Neutrophil (primary cell): ENCODE data around the gene ASIP.
"Not testable (repeated sequence)": the region's sequence is repeated elsewhere in the genome, so short reads cannot be mapped to it uniquely, and the experiment has no call there.

Experiments used
- H3K27ac ChIP-seq: fragments of 200-600 bp; sonication (generic); 2 replicates; pipeline ENCODE4 v1.5.1; 2016; ENCODE audit warnings: mild to moderate bottlenecking, moderate library complexity
- H3K27me3 ChIP-seq: fragments of 200-600 bp; sonication (generic); 2 replicates; pipeline ENCODE4 v1.6.0; 2016; ENCODE audit warnings: mild to moderate bottlenecking
- H3K36me3 ChIP-seq: fragments of 200-600 bp; sonication (generic); 2 replicates; pipeline ENCODE4 v1.5.1; 2017
- H3K4me1 ChIP-seq, 2 experiments: fragments of 200-600 bp in 1 of 2; sonication (generic) in 1 of 2; 1 replicate in 1 of 2; 2 replicates in 1 of 2; pipeline versions ENCODE4 v1.5.1 to v1.6.1; 2013 to 2016; ENCODE audit warnings: low read depth in 1 of 2, low read length in 1 of 2, mild to moderate bottlenecking in 1 of 2, moderate library complexity in 1 of 2; ENCODE audit not compliant: control insufficient read depth in 1 of 2, insufficient read depth in 1 of 2
- H3K4me3 ChIP-seq, 2 experiments: fragments of 200-600 bp in 1 of 2; sonication (generic) in 1 of 2; 1 replicate in 1 of 2; 2 replicates in 1 of 2; pipeline ENCODE4 v1.5.1; 2013 to 2016; ENCODE audit warnings: low read depth in 1 of 2, low read length in 1 of 2, mild to moderate bottlenecking in 1 of 2, moderate library complexity in 1 of 2
- H3K9me3 ChIP-seq: fragments of 200-600 bp; sonication (generic); 2 replicates; pipeline ENCODE4 v1.5.1; 2016
- CTCF ChIP-seq: fragments of 200-600 bp; sonication (generic); IDR thresholded peaks from 2 replicates; pipeline ENCODE4 v1.5.1; 2016; ENCODE audit warnings: antibody characterized with exemption

Gene ASIP

GRCh38 chr20:34281177-34281576 is 40.0 kb downstream of the ASIP start:
- no peaks in the 10 kb centered on the region for H3K4me1 ChIP-seq
- H3K4me3 ChIP-seq = no peak overlapping the region
- TF ChIP-seq CTCF = no peak
- no peaks in the 10 kb centered on the region for H3K27me3 ChIP-seq
- H3K27ac ChIP-seq = no peak overlapping the region
- H3K9me3 ChIP-seq = no peaks in the 10 kb centered on the region
- H3K36me3 ChIP-seq = peaks cover 78% of the 10 kb centered on the region

DNA sequence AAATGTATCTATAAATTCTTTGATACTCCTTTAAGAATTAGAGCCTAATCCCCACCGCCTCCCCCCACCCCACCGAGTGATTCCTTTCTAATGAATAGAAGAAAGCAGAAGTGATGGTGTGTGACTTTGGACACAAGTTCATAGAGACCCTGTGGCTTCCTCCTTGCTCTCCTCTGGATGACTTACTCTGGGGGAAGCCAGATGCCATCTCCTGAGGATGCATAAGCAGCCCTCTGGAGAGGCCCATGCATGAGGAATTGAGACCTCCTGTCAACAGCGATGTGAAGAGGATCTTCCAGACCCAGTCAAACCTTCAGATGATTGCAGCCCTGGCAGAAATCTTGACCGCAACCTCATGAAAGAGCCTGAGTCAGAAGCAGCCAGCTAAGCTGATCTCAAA is 40.8 kb downstream of the ASIP start:
- H3K36me3 ChIP-seq = peaks cover 72% of the 10 kb centered on the region
- no peak for TF ChIP-seq CTCF
- H3K27me3 ChIP-seq = no peaks in the 10 kb centered on the region
- no peak overlapping the region for H3K4me3 ChIP-seq
- no peaks in the 10 kb centered on the region for H3K4me1 ChIP-seq
- no peak overlapping the region for H3K27ac ChIP-seq
- no peaks in the 10 kb centered on the region for H3K9me3 ChIP-seq

- Histone ChIP-seq H3K4me1 (no peaks in the 10 kb centered on the region), H3K36me3 (peaks cover 72% of the 10 kb centered on the region), H3K27me3 (no peaks in the 10 kb centered on the region), H3K4me3 (no peak overlapping the region), H3K27ac (no peak overlapping the region), H3K9me3 (no peaks in the 10 kb centered on the region)
- TF ChIP-seq CTCF = no peak
Measured at GRCh38 chr20:34283844-34284243, 42.6 kb downstream of the ASIP start.

- Histone ChIP-seq H3K36me3 (peaks cover 76% of the 10 kb centered on the region), H3K4me3 (no peak overlapping the region), H3K9me3 (no peaks in the 10 kb centered on the region), H3K27ac (no peak overlapping the region), H3K4me1 (no peaks in the 10 kb centered on the region), H3K27me3 (no peaks in the 10 kb centered on the region)
- no peak for TF ChIP-seq CTCF
Measured at GRCh38 chr20:34285450-34285849, 44.2 kb downstream of the ASIP start.

DNA sequence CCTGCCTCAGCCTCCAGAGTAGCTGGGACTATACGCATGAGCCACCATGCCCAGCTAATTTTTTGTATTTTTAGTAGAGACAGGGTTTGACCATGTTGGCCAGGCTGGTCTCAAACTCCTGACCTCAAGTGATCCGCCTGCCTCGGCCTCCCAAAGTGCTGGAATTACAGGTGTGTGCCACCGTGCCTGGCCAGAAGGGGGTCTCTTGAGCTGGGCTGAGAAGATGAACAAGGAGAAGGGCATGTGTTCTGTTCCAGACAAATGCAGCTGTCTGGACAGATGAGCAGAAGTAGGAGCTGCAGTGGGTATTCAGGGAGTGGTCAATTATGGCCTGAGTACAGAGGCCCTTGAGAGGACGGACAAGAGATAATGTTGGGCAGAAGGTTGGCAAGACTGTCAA is 46.3 kb downstream of the ASIP start:
- peaks cover 77% of the 10 kb centered on the region for H3K36me3 ChIP-seq
- not testable (repeated sequence) for H3K27ac ChIP-seq, H3K4me1 ChIP-seq, H3K4me3 ChIP-seq, H3K27me3 ChIP-seq, H3K9me3 ChIP-seq

- Histone ChIP-seq H3K27ac (no peak overlapping the region), H3K9me3 (no peaks in the 10 kb centered on the region), H3K36me3 (peaks cover 47% of the 10 kb centered on the region), H3K4me3 (no peak overlapping the region), H3K27me3 (no peaks in the 10 kb centered on the region), H3K4me1 (peaks cover 17 to 18% of the 10 kb centered on the region in 2 experiments)
- no peak for TF ChIP-seq CTCF
Measured at GRCh38 chr20:34290471-34290870, 49.2 kb downstream of the ASIP start.
